HL-60/S4 treated with retinoic acid at 250 ng/mL for 4 days and 3 days (cell line): ENCODE data around the gene TAPBPL.
"Not testable (repeated sequence)": the region's sequence is repeated elsewhere in the genome, so short reads cannot be mapped to it uniquely, and the experiment has no call there.

ENCODE experiments used
- in situ Hi-C: fragments of 300-500 bp; cut with MboI; formaldehyde crosslinking; loops from 2 replicates; pipeline ENCODE4 v1.7.0; 2022; ENCODE audit warnings: low sequenced_read_pairs

TAPBPL gene

GRCh38 chr12:6462234-6462995 is 10.6 kb downstream of the TAPBPL start:
- in situ Hi-C loops, result no loop called here

- in situ Hi-C loops, result no loop called here
Measured at GRCh38 chr12:6463216-6463615, 11.4 kb downstream of the TAPBPL start.

GRCh38 chr12:6463858-6464257 is 12.0 kb downstream of the TAPBPL start:
- in situ Hi-C loops, result no loop called here

GRCh38 chr12:6464531-6464930 is 12.7 kb downstream of the TAPBPL start:
- in situ Hi-C loops, result no loop called here

- in situ Hi-C loops, result no loop called here
Measured at GRCh38 chr12:6465467-6466183, 13.8 kb downstream of the TAPBPL start.

- in situ Hi-C loops, result no loop called here
Measured at GRCh38 chr12:6466184-6466573, 14.3 kb downstream of the TAPBPL start.

GRCh38 chr12:6466751-6467150 is 14.9 kb downstream of the TAPBPL start:
- in situ Hi-C loops, result not testable (repeated sequence)

GRCh38 chr12:6467571-6468282 is 15.9 kb downstream of the TAPBPL start:
- in situ Hi-C loops, result not testable (repeated sequence)

GRCh38 chr12:6468283-6468575 is 16.4 kb downstream of the TAPBPL start:
- in situ Hi-C loops, result no loop called here

- in situ Hi-C loops, result no loop called here
Measured at GRCh38 chr12:6469092-6469491, 17.2 kb downstream of the TAPBPL start.

GRCh38 chr12:6469609-6470374 is 17.9 kb downstream of the TAPBPL start:
- in situ Hi-C loops, result no loop called here

- in situ Hi-C loops, result no loop called here
Measured at GRCh38 chr12:6470375-6471163, 18.7 kb downstream of the TAPBPL start, which contains the start of gene VAMP1. VAMP1 (minus strand) TSS chr12:6470677; CDS start chr12:6470531, 146 bp downstream.

GRCh38 chr12:6471989-6472360 is 20.1 kb downstream of the TAPBPL start:
- in situ Hi-C loops, result no loop called here

GRCh38 chr12:6472491-6472890 is 20.6 kb downstream of the TAPBPL start:
- in situ Hi-C loops, result no loop called here

GRCh38 chr12:6475233-6475975 is 23.6 kb downstream of the TAPBPL start:
- in situ Hi-C loops, result not testable (repeated sequence)

- in situ Hi-C loops, result no loop called here
Measured at GRCh38 chr12:6476489-6476888, 24.6 kb downstream of the TAPBPL start.

- in situ Hi-C loops, result not testable (repeated sequence)
Measured at GRCh38 chr12:6477601-6478377, 25.9 kb downstream of the TAPBPL start.

- in situ Hi-C loops, result no loop called here
Measured at GRCh38 chr12:6478416-6478815, 26.6 kb downstream of the TAPBPL start.

GRCh38 chr12:6488240-6488639 is 36.4 kb downstream of the TAPBPL start:
- in situ Hi-C loops, result no loop called here
